A673 (cell line): ENCODE data around the gene APBB2.

Experiments used
- EZH2 ChIP-seq: fragments of 200-600 bp; sonication (generic); IDR thresholded peaks from 2 replicates; pipeline ENCODE4 v1.6.1; 2017; ENCODE audit warnings: borderline replicate concordance, low read depth, mild to moderate bottlenecking, mixed read lengths, antibody characterized with exemption, low read length; ENCODE audit not compliant: poor library complexity, severe bottlenecking
- TF ChIP-seq, protein P1 (sequence below): fragments of 300-800, 200-600 bp; sonication (generic); conservative IDR thresholded peaks from 2 replicates; pipeline ENCODE4 v1.5.1; 2017; ENCODE audit warnings: low read depth, mild to moderate bottlenecking, antibody characterized with exemption, low read length, moderate library complexity, mixed read lengths

DNA sequence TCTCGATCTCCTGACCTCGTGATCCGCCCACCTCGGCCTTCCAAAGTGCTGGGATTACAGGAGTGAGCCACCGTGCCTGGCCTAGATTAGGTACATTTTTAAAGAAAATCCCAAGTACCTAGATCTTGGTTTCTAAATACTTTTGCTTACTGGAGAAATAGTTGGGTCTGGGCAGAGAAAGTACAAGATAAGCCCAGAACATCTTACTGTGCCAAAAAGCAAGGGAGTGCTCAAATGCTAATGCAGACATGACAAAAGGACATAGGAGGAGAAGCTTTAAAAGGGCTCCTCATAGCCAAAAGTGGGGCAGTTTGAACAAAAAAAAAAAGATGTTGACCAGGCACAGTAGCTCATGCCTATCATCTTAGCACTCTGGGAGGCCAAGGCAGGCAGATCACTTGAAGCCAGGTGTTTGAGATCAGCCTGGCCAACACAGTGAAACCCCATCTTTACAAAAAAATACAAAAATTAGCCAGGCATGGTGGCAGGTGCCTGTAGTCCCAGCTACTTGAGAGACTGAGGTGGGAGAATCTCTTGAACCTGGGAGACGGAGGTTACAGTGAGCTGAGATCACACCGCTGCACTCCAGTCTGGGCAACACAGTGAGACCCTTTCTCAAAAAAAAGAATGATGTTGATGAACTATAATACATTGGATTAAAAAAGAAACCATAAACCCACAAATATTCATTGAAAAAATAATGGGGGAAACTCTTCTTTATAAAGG is 107.5 kb downstream of the APBB2 start:
- TF ChIP-seq EZH2: no peak
- TF ChIP-seq, protein P1, sequence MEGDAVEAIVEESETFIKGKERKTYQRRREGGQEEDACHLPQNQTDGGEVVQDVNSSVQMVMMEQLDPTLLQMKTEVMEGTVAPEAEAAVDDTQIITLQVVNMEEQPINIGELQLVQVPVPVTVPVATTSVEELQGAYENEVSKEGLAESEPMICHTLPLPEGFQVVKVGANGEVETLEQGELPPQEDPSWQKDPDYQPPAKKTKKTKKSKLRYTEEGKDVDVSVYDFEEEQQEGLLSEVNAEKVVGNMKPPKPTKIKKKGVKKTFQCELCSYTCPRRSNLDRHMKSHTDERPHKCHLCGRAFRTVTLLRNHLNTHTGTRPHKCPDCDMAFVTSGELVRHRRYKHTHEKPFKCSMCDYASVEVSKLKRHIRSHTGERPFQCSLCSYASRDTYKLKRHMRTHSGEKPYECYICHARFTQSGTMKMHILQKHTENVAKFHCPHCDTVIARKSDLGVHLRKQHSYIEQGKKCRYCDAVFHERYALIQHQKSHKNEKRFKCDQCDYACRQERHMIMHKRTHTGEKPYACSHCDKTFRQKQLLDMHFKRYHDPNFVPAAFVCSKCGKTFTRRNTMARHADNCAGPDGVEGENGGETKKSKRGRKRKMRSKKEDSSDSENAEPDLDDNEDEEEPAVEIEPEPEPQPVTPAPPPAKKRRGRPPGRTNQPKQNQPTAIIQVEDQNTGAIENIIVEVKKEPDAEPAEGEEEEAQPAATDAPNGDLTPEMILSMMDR: no peak
